Mammary epithelial cell (primary cell): ENCODE measurements around the gene TRPV6.

Source experiments
- CTCF ChIP-seq, 2 donors: IDR thresholded peaks in 1 of 2; conservative IDR thresholded peaks in 1 of 2; 2 replicates each; pipeline ENCODE4 v1.5.1; 2011 to 2012; ENCODE audit warnings: inconsistent platforms in 2 of 2, low read length in 2 of 2, mild to moderate bottlenecking in 2 of 2, control low read depth in 1 of 2, low read depth in 1 of 2; ENCODE audit not compliant: insufficient read depth in 1 of 2; ENCODE audit errors: extremely low read depth in 1 of 2
- EZH2 ChIP-seq: IDR thresholded peaks from 2 replicates; pipeline ENCODE4 v1.6.1; 2012; ENCODE audit warnings: low read length, inconsistent platforms, borderline replicate concordance

GRCh38 chr7:142887282-142888015 lies 1.9 kb upstream of the TRPV6 start:
- no peak for TF ChIP-seq CTCF (conservative IDR thresholded peaks at IDR 0.05 in 1 of 2, IDR thresholded peaks at IDR 0.05 in 1 of 2; ENCODE audit: extremely low read depth in 1 of 2, insufficient read depth in 1 of 2, low read depth in 1 of 2, low read length in 2 of 2)
- TF ChIP-seq EZH2, result no peak
